Suprapubic skin (tissue), 4 donors: ENCODE results near the gene RBM38. TPM values are rescaled to one million over a fixed set of nuclear protein-coding genes. Genes with fewer than 3 reads are reported as not detected.

Experiments
- DNase-seq, 2 donors: peaks; one replicate each; pipeline ENCODE4 v3.0.0-alpha.2; 2019; ENCODE audit warnings: low spot score in 2 of 2
- H3K27ac ChIP-seq: fragments of 200-600 bp; sonication (generic); one replicate; pipeline ENCODE4 v1.5.1; 2019
- H3K27me3 ChIP-seq: fragments of 200-600 bp; sonication (generic); one replicate; pipeline ENCODE4 v1.5.1; 2019
- H3K36me3 ChIP-seq: fragments of 200-600 bp; sonication (generic); one replicate; pipeline ENCODE4 v1.5.1; 2019
- H3K4me1 ChIP-seq: fragments of 200-600 bp; sonication (generic); one replicate; pipeline ENCODE4 v1.5.1; 2019
- H3K4me3 ChIP-seq: fragments of 200-600 bp; sonication (generic); one replicate; pipeline ENCODE4 v1.5.1; 2019; ENCODE audit warnings: mild to moderate bottlenecking
- H3K9me3 ChIP-seq: fragments of 200-600 bp; sonication (generic); one replicate; pipeline ENCODE4 v1.5.1; 2019
- EP300 ChIP-seq: sonication (generic); formaldehyde crosslinking; IDR thresholded peaks from one replicate; pipeline ENCODE4 v1.6.1; 2017; ENCODE audit warnings: antibody characterized with exemption
- POLR2A ChIP-seq, 2 donors: fragments of 450-650 bp; IDR thresholded peaks; one replicate each; pipeline ENCODE4 v1.6.1; 2017; ENCODE audit warnings: antibody characterized with exemption in 2 of 2, mild to moderate bottlenecking in 2 of 2, moderate library complexity in 2 of 2
- POLR2AphosphoS5 ChIP-seq, 3 donors: sonication (generic); formaldehyde crosslinking; IDR thresholded peaks; one replicate each; pipeline ENCODE4 v1.6.1; 2017; ENCODE audit warnings: antibody characterized with exemption in 3 of 3
- WGBS: methylation state at CpG from one replicate; pipeline ENCODE4 v1.1.5; 2018; 5-methylcytosine and 5-hydroxymethylcytosine counted together
- total RNA-seq, 4 donors: library from RNA; depleted of rRNA; stranded (reverse); fragments of >200 nt; gene quantifications; one replicate each; pipeline ENCODE4 v1.1.0, GENCODE V29; 2016
- TF ChIP-seq, protein P1 (sequence below), 2 donors: fragments of 200-600 bp in 1 of 2; fragments of 450-650 bp in 1 of 2; sonication (generic) in 1 of 2; IDR thresholded peaks; one replicate each; pipeline ENCODE4 v1.5.1; 2016 to 2019; ENCODE audit warnings: antibody characterized with exemption in 2 of 2, mild to moderate bottlenecking in 1 of 2, moderate library complexity in 1 of 2

RBM38 gene
- total RNA-seq, 4 donors from 2014 or later = 8.7 to 16.7 (median 12.8) TPM

DNA sequence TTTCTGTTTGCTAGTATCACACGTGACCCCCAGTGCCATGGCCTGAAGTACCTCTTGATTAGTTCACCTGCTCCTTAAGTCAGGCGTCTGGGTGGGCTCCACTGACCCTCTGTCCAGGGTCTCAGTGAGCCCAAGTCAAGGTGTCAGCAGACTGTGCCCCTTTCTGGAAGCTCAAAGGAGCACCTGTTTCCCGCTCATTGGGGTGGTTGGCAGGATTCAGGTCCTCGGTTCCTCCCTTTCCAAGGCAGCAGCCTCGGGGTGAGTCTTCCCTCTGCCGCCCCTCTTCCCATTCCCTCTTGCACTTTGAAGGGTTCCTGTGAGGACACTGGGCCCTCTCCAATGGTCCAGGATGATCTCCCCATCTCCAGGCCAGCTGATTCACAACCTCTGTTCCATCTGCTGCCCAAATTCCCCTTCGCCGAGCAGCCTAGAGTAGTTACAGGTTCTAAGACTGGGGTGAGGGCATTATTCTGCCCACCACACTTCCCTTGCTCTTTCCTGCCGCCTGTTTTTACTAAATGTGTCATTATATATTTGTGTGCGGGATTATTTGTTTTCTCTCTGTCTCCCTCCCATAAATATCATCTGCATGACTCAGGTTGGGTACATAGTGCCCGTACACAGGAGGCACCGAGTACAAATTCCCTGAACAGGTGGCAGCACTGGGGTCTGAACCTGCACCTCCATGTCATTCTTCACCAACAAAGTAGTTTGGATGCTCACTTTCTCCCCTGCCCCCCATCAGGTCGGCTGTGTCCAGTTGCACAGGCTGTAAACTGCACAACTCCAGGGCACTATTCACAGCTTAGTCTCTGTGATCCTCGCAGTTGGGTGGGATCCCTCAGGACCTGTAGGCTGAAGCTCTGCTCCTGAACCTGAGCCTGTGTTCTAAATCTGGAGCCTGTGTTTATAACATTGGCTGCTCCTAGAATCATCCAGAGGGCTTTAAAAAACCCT lies 58.5 kb downstream of the RBM38 start:
- no peaks in the 10 kb centered on the region for H3K36me3 ChIP-seq

DNA sequence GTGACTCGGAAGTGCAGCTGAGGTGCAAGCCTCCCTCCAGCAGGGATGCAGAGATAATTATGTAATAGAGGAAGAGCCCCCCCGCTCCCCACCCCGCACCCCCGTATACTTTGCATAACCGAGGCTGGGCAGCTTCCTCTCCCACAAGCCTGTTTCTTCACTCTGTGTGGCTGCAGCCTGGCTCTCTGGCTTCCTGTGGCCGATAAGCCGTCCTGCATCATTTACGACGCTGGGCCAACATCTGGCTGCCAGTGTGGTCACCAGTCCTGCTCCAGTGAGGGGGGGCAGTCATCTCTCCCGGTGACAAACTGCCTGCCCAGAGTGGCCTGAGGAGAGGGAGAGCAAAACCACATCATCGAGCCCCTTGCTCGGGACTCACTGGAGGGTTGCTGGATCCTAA lies 59.2 kb downstream of the RBM38 start:
- TF ChIP-seq POLR2AphosphoS5 (IDR thresholded peaks at IDR 0.05) = no peak
- TF ChIP-seq, protein P1, sequence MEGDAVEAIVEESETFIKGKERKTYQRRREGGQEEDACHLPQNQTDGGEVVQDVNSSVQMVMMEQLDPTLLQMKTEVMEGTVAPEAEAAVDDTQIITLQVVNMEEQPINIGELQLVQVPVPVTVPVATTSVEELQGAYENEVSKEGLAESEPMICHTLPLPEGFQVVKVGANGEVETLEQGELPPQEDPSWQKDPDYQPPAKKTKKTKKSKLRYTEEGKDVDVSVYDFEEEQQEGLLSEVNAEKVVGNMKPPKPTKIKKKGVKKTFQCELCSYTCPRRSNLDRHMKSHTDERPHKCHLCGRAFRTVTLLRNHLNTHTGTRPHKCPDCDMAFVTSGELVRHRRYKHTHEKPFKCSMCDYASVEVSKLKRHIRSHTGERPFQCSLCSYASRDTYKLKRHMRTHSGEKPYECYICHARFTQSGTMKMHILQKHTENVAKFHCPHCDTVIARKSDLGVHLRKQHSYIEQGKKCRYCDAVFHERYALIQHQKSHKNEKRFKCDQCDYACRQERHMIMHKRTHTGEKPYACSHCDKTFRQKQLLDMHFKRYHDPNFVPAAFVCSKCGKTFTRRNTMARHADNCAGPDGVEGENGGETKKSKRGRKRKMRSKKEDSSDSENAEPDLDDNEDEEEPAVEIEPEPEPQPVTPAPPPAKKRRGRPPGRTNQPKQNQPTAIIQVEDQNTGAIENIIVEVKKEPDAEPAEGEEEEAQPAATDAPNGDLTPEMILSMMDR (IDR thresholded peaks at IDR 0.05) = no peak
- TF ChIP-seq POLR2A (IDR thresholded peaks at IDR 0.05) = no peak
- TF ChIP-seq EP300 = no peak
- WGBS = 53% methylated on average over 3 of the region's 12 CpGs
- Histone ChIP-seq H3K27me3 (peaks cover 3% of the 10 kb centered on the region), H3K36me3 (no peaks in the 10 kb centered on the region), H3K27ac (no peak overlapping the region), H3K4me1 (no peaks in the 10 kb centered on the region), H3K9me3 (no peaks in the 10 kb centered on the region), H3K4me3 (no peak overlapping the region)
- no peak for DNase-seq

More for the DNA sequence above, 58.5 kb downstream of the RBM38 start:
- TF ChIP-seq POLR2AphosphoS5 (IDR thresholded peaks at IDR 0.05) = no peak
- no peak for TF ChIP-seq EP300
- TF ChIP-seq, protein P1 (IDR thresholded peaks at IDR 0.05) = no peak
- no peak for TF ChIP-seq POLR2A (IDR thresholded peaks at IDR 0.05)
- Histone ChIP-seq H3K4me1 (no peaks in the 10 kb centered on the region), H3K27ac (no peak overlapping the region), H3K27me3 (peaks cover 3% of the 10 kb centered on the region), H3K9me3 (no peaks in the 10 kb centered on the region), H3K4me3 (no peak overlapping the region)
- 79% methylated on average over 14 of the region's 14 CpGs for WGBS
- DNase-seq = no peak

DNA sequence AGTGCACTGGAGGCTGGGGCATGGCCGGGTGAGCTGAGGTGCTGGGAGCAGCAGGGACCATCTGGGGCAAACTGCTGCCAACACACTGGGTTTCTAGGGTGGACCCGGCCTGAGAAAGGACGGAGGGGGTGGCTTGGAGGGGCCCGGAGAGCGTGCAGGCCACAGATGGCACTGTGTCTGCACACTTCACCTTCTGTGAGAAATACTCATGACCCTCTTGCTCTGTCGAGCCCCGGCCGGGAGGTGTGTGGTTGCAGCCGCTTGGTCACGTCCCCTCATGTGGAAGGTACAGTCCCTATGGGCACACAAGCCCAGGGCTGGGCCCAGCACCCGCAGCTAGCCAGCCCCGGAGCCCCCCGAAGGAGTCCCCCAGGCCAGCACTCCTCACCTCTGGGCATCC lies 59.7 kb downstream of the RBM38 start:
- no peak for DNase-seq
- Histone ChIP-seq H3K9me3 (no peaks in the 10 kb centered on the region), H3K27me3 (peaks cover 3% of the 10 kb centered on the region), H3K27ac (no peak overlapping the region), H3K36me3 (no peaks in the 10 kb centered on the region), H3K4me1 (no peaks in the 10 kb centered on the region), H3K4me3 (no peak overlapping the region)
- 65% methylated on average over 13 of the region's 13 CpGs for WGBS
- TF ChIP-seq, protein P1 (IDR thresholded peaks at IDR 0.05) = no peak
- TF ChIP-seq EP300 (no peak), POLR2A (IDR thresholded peaks at IDR 0.05) (no peak)

DNA sequence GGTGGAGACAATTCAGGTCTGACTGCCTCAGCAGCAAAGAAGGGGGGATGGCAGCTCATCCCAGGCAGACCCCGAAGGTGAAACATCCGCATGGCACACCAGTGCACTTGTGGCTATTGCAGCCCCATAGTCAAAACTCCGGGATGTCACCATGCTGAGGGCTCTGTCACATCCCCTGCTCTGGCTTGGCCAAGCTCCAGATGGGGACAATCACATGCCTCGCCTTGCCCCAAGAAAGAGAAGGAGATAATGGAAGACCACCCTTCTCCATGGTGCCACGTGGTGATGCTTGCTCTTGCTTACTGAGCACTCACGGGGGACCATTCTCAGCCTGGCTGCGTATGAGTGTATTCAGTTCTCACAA lies 60.2 kb downstream of the RBM38 start:
- 75% methylated on average over 4 of the region's 7 CpGs for WGBS
- no peaks in the 10 kb centered on the region for H3K9me3 ChIP-seq
- TF ChIP-seq EP300 (no peak), POLR2A (IDR thresholded peaks at IDR 0.05) (no peak), POLR2AphosphoS5 (IDR thresholded peaks at IDR 0.05) (no peak)
- TF ChIP-seq, protein P1 (IDR thresholded peaks at IDR 0.05) = no peak
- no peak for DNase-seq
- no peak overlapping the region for H3K27ac ChIP-seq
- H3K4me1 ChIP-seq = no peaks in the 10 kb centered on the region
- H3K27me3 ChIP-seq = peaks cover 3% of the 10 kb centered on the region
- H3K4me3 ChIP-seq = no peak overlapping the region
- H3K36me3 ChIP-seq = no peaks in the 10 kb centered on the region

DNA sequence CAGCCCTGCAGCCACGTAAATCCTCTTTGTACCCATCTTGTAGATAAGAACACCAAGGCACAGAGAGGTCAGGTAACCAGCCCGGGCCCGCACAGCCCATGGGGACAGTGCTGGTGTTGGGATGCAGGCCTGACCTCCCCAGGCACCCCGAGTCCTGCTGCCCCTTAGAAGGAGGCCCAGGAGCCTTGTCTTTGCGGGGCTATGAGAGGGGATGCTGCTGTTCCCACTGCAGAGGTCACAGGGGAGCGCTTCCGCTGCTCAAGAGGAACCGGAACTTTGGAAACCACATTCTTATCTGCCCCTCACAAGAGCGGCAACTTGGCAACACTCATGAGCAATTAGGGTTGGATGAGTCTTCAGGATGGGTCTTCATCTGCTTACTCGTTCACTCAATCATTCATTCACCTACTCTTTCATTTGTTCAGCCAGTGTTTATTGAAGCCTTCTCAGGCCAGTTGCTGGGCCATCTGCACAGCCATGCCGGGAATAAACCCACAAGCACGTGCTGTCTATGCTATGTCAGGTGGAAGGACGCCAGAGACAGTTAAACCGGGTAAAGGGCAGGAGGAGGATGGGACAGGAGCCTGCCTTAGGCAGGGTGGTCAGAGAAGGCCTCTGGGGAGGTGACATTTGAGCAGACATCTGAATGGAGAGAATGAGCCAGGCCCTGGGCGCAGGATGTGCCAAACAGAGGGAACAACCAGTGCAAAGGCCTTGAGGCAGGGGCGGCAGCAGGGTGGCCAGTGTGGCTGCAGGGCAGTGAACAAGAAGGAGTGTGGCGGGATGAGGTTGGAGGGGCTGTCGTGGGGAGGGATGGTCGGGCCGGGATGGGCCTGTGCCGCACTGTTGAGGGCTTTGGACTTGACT lies 60.8 kb downstream of the RBM38 start:
- no peak for DNase-seq
- Histone ChIP-seq H3K4me1 (no peaks in the 10 kb centered on the region), H3K27ac (no peak overlapping the region), H3K36me3 (no peaks in the 10 kb centered on the region), H3K4me3 (no peak overlapping the region), H3K27me3 (peaks cover 3% of the 10 kb centered on the region), H3K9me3 (no peaks in the 10 kb centered on the region)
- TF ChIP-seq POLR2A (IDR thresholded peaks at IDR 0.05) = no peak
- TF ChIP-seq EP300 = no peak
- no peak for TF ChIP-seq POLR2AphosphoS5 (IDR thresholded peaks at IDR 0.05)
- TF ChIP-seq, protein P1 (IDR thresholded peaks at IDR 0.05) = no peak
- 86% methylated on average over 20 of the region's 21 CpGs for WGBS
